ENCODE results near the gene CCDC106.

The CCDC106 gene

GRCh38 chr19:55690769-55691545, 42.9 kb downstream of the CCDC106 start:
- in situ Hi-C loops (cut with HindIII; ENCODE audit: low sequenced_read_pairs): no loop called here
- no peak for TF ChIP-seq CTCF (IDR thresholded peaks at IDR 0.05; ENCODE audit: low read depth, low read length)
- H3K4me3 ChIP-seq (ENCODE audit: low read depth, low read length): no peak overlapping the region

DNA sequence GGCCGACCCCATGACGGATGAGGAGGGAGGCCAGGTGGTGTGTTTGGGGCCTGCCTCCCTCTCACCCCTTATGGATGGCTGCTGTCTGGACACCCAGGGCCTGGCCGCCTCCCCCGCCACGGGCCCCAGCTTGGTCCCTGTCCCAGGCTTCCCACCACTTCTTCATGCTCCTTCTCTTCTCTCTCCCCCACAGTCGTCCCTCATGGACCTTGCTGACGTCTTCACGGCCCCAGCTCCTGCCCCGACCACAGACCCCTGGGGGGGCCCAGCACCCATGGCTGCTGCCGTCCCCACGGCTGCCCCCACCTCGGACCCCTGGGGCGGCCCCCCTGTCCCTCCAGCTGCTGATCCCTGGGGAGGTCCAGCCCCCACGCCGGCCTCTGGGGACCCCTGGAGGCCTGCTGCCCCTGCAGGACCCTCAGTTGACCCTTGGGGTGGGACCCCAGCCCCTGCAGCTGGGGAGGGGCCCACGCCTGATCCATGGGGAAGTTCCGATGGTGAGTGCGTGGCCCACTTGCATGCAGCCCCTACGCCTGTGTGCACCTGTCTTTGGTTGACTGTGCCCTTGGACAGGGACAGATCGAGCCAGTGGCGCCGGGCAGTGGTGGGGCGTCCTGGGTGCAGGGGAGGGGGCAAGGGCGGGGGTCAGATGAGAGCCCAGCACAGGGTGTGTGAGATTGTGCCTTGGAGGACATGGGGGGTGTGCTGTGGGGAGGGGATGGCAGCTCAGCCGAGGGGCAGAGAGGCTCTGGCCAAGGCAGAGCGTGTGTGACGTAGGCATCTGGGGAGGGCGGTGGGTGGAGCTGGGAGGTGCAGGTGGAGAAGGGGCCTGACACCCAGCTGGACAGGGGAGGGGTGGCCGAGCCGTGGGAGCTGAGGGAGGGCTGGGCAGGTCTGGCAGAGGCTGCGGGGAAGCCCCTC, 43.8 kb downstream of the CCDC106 start:
- no peak for DNase-seq (ENCODE audit: low read depth, low spot score)
- H3K4me3 ChIP-seq (ENCODE audit: low read depth, low read length): no peak overlapping the region
- TF ChIP-seq CTCF (IDR thresholded peaks at IDR 0.05; ENCODE audit: low read depth, low read length): no peak
- in situ Hi-C loops (cut with HindIII; ENCODE audit: low sequenced_read_pairs): no loop called here

More at GRCh38 chr19:55690769-55691545, 42.9 kb downstream of the CCDC106 start:
- no peak for DNase-seq (ENCODE audit: low read depth, low spot score)

- in situ Hi-C loops (cut with HindIII; ENCODE audit: low sequenced_read_pairs): no loop called here
- no peak for DNase-seq (ENCODE audit: low read depth, low spot score)
- no peak overlapping the region for H3K4me3 ChIP-seq (ENCODE audit: low read depth, low read length)
- no peak for TF ChIP-seq CTCF (IDR thresholded peaks at IDR 0.05; ENCODE audit: low read depth, low read length)
Observed at GRCh38 chr19:55692681-55693081, 44.7 kb downstream of the CCDC106 start.

- DNase-seq (ENCODE audit: low read depth, low spot score): no peak
- no peak overlapping the region for H3K4me3 ChIP-seq (ENCODE audit: low read depth, low read length)
- no peak for TF ChIP-seq CTCF (IDR thresholded peaks at IDR 0.05; ENCODE audit: low read depth, low read length)
- in situ Hi-C loops (cut with HindIII; ENCODE audit: low sequenced_read_pairs): no loop called here
Observed at GRCh38 chr19:55693336-55693974, 45.4 kb downstream of the CCDC106 start.

DNA sequence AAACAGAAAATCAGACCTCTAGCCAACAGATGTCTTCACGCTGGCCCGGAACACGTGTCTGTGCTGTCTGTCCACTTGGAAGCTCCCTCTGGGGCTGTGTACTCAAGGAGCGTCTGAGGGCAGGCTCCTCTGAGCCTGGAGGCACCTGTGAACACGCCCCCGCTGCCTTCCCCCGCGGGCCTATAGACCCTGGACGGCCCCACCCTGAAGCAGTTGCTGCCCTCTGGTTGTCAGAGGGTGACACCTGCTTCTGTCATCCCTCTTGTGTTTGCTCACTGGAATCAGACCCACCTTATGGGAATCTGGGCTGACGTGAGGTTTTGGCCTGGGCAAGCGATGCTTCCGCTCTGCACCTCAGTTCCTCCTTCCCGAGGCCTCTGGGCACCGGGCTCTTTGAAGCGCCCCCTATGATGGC, 46.2 kb downstream of the CCDC106 start:
- in situ Hi-C loops (cut with HindIII; ENCODE audit: low sequenced_read_pairs): no loop called here
- no peak for DNase-seq (ENCODE audit: low read depth, low spot score)
- no peak for TF ChIP-seq CTCF (IDR thresholded peaks at IDR 0.05; ENCODE audit: low read depth, low read length)

More for the DNA sequence above, 46.2 kb downstream of the CCDC106 start:
- no peak overlapping the region for H3K4me3 ChIP-seq (ENCODE audit: low read depth, low read length)
